Naive thymus-derived CD8-positive, alpha-beta T cell (primary cell): Measurements from ENCODE around the gene DNAH11. TPM values are rescaled to one million over a fixed set of nuclear protein-coding genes. Genes with fewer than 3 reads are reported as not detected.
"Not testable (repeated sequence)": the region's sequence is repeated elsewhere in the genome, so short reads cannot be mapped to it uniquely, and the experiment has no call there.

Experiments
- ATAC-seq, 2 donors: fragments of 150-1000 bp; cut with Tn5 transposase in 1 of 2; sonication (Bioruptor Pico), chemical (Tn5 transposase) in 1 of 2; 1 replicate in 1 of 2; 2 replicates in 1 of 2; pipeline ENCODE4 v1.10.0; 2021; ENCODE audit warnings: mild to moderate bottlenecking in 2 of 2, moderate library complexity in 2 of 2
- POLR2A ChIA-PET: fragments of 350-600 bp; sonication (Branson Sonifier 250); formaldehyde crosslinking; loops from one replicate; lab custom pipeline; 2021; ENCODE audit warnings: antibody characterized with exemption; lab: Charles Lee
- DNase-seq, 10 donors: peaks; one replicate each; pipeline versions ENCODE4 v3.0.0 to v3.0.0-alpha.2; 2020 to 2022
- H3K27ac Mint-ChIP-seq, 10 donors: one replicate each; pipeline ENCODE4 v1.8.0; 2020 to 2022; ENCODE audit warnings: mild to moderate bottlenecking in 10 of 10, mixed read lengths in 10 of 10, moderate library complexity in 4 of 10, inconsistent platforms in 1 of 10
- H3K27me3 Mint-ChIP-seq, 5 donors: one replicate each; pipeline ENCODE4 v1.8.0; 2021 to 2022; ENCODE audit warnings: mixed read lengths in 5 of 5
- H3K36me3 Mint-ChIP-seq, 3 donors: one replicate each; pipeline ENCODE4 v1.8.0; 2020 to 2022; ENCODE audit warnings: mixed read lengths in 3 of 3, mild to moderate bottlenecking in 2 of 3, inconsistent platforms in 1 of 3
- H3K4me1 Mint-ChIP-seq, 4 donors: one replicate each; pipeline ENCODE4 v1.8.0; 2021 to 2022; ENCODE audit warnings: mixed read lengths in 4 of 4
- H3K4me3 Mint-ChIP-seq, 10 donors: one replicate each; pipeline ENCODE4 v1.8.0; 2020 to 2022; ENCODE audit warnings: mild to moderate bottlenecking in 10 of 10, mixed read lengths in 10 of 10, moderate library complexity in 6 of 10, inconsistent platforms in 1 of 10
- H3K9me3 Mint-ChIP-seq, 9 donors: one replicate each; pipeline ENCODE4 v1.8.0; 2020 to 2022; ENCODE audit warnings: mixed read lengths in 9 of 9, mild to moderate bottlenecking in 3 of 9, inconsistent platforms in 1 of 9, moderate library complexity in 1 of 9
- polyA plus RNA-seq, 3 donors: library from polyadenylated mRNA; unstranded; fragments of 300-500 nt; fragmentation: Illumina TruSeq; gene quantifications; one replicate each; pipeline ENCODE4 v1.2.3, GENCODE V29; 2021
- total RNA-seq, 8 experiments: library from RNA in 2 of 8; stranded (reverse) in 2 of 8; gene quantifications; one replicate each; pipeline ENCODE4 v1.2.3 and lab custom pipeline; 2021 to 2026

The DNAH11 gene
- total RNA-seq (under 1 TPM; 0.19 to 0.44 TPM), polyA plus RNA-seq (under 1 TPM in 1 of 3 donors, not detected in 2; 0.23 TPM), total RNA-seq (lab: John Stamatoyannopoulos, UW) (0.07 to 0.84 (median 0.47) reads per million in 6 experiments)

DNA sequence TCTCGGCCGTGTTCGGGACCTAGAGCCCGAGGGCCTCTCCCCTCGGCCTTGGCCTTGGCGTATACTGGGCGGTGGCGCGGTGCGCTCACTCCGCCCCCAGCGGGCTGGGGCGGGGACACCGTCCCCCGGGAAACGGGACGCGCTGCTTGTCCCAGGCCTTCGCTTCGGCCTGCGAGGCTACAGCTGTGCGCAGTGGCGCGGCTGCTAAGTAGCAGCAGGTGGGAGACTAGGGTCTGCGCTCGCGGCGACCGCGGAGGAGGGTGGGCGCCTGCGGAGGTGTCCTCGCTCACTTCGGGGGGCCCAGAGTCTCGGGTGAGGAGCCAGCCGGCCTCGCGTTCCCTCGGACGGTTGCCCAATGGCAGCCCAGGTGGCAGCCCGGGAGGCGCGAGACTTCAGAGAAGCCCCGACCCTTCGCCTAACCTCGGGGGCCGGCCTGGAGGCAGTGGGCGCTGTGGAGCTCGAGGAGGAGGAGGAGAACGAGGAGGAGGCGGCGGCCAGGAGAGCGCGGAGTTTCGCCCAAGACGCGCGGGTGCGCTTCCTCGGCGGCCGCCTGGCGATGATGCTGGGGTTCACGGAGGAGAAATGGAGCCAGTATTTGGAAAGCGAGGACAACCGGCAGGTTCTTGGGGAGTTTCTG, at the start of gene DNAH11:
DNAH11 (plus strand) TSS at position 149 of the 637 bp plus-strand sequence; CDS start at position 356, 207 bp downstream.
- DNase-seq (peak in 1 of 10 donors; percentile 7), ATAC-seq (no peak)
- Mint-ChIP-seq H3K4me3 (peak within 1 kb of the TSS; percentile 38 to 69 (median 52)), H3K36me3 (peaks cover 0 to 5% (median 0%) of the 10 kb centered on the region in 3 donors), H3K9me3 (peaks cover 0 to 2% (median 0%) of the 10 kb centered on the region in 9 donors), H3K27me3 (peaks cover 32 to 74% (median 36%) of the 10 kb centered on the region in 5 donors), H3K4me1 (peaks cover 2 to 13% (median 11%) of the 10 kb centered on the region in 4 donors), H3K27ac (no peak within 1 kb of the TSS)
- POLR2A ChIA-PET = no interaction called here

DNA sequence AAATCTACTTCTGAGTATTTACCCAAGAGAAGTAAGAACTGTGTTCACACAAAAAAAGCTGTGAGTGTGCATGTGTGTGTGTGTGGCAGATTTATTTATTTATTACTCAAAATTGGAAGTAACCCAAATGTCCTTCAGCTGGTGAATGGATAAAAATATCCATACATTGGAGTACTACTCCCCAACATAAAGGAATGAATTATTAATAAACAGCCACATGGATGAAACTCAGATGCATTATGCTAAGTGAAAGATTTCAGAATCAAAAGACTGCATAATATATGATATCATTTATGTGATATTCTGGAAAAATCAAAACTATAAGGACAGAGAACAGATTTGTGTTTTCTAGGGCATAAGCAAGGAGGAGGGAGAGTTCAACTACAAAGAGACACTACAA, 47.1 kb upstream of the DNAH11 start:
- POLR2A ChIA-PET = no interaction called here
- Mint-ChIP-seq H3K27me3 (no peaks in the 10 kb centered on the region), H3K4me3 (no peak overlapping the region), H3K4me1 (peaks cover 0 to 2% (median 0%) of the 10 kb centered on the region in 4 donors), H3K9me3 (peaks cover 12 to 49% (median 24%) of the 10 kb centered on the region in 9 donors), H3K36me3 (peaks cover 53 to 88% (median 56%) of the 10 kb centered on the region in 3 donors), H3K27ac (no peak overlapping the region)
- DNase-seq (no peak), ATAC-seq (no peak)

- H3K36me3 Mint-ChIP-seq = peaks cover 50 to 90% (median 55%) of the 10 kb centered on the region in 3 donors
- H3K9me3 Mint-ChIP-seq = peaks cover 0 to 45% (median 17%) of the 10 kb centered on the region in 9 donors
- H3K27me3 Mint-ChIP-seq = no peaks in the 10 kb centered on the region
- ATAC-seq = no peak
- no peak for DNase-seq
- H3K4me1 Mint-ChIP-seq = peaks cover 0 to 2% (median 0%) of the 10 kb centered on the region in 4 donors
- no peak overlapping the region for H3K4me3 Mint-ChIP-seq
- H3K27ac Mint-ChIP-seq = no peak overlapping the region
- POLR2A ChIA-PET = no interaction called here
Measured at GRCh38 chr7:21497072-21497471, 45.8 kb upstream of the DNAH11 start.

- Mint-ChIP-seq H3K4me1 (peaks cover 0 to 5% (median under 1%) of the 10 kb centered on the region in 4 donors), H3K27me3 (no peaks in the 10 kb centered on the region), H3K4me3 (no peak overlapping the region), H3K27ac (no peak overlapping the region), H3K36me3 (peaks cover 60 to 91% (median 68%) of the 10 kb centered on the region in 3 donors), H3K9me3 (peaks cover 0 to 49% (median 16%) of the 10 kb centered on the region in 9 donors)
- DNase-seq (no peak), ATAC-seq (no peak)
- POLR2A ChIA-PET = no interaction called here
Measured at GRCh38 chr7:21500117-21500832, 42.6 kb upstream of the DNAH11 start.

- Mint-ChIP-seq H3K36me3 (peaks cover 73 to 89% (median 74%) of the 10 kb centered on the region in 3 donors), H3K4me1 (peaks cover 0 to 3% (median under 1%) of the 10 kb centered on the region in 4 donors), H3K4me3 (no peak overlapping the region), H3K27me3 (no peaks in the 10 kb centered on the region), H3K27ac (peak overlapping the region in 3 of 10 donors; percentile 4 to 36 (median 7)), H3K9me3 (peaks cover 0 to 59% (median 21%) of the 10 kb centered on the region in 9 donors)
- POLR2A ChIA-PET = no interaction called here
- ATAC-seq = no peak
- DNase-seq = no peak
Measured at GRCh38 chr7:21504021-21504420, 38.8 kb upstream of the DNAH11 start.

DNA sequence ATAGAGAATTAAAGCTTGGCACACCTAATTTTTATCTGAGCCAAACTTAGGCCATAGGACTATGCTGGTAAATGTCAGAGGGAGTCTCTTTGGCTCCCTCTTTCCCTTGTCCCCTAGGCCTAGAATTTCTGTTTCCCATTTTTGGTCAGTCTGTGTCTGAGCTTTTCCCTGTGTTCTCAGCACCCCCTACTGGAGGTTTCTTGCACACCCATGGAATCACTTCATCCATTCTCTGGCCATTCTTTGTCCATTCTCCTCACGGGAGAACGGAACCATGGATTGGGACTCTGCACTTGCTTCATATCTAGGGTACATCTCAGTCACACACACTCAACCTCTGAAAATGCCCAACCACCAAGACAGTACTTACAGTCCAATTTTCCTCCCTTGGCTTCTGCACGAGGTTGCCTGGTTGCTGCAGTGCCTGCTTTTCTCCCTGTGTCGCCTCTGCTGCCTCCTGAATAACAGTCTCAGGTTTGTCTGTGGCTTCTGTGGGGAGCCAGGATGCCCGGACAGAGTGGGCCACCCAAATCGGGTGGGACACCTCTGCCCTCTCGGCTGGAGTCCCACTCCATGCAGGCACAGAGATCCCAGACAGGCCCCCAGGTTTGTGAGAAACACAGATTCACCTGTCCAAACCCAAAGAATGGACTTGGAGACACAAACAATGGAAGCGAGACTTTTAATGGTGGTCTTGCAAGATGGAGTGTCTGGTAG, 35.1 kb upstream of the DNAH11 start:
- Mint-ChIP-seq H3K27ac (no peak overlapping the region), H3K36me3 (peaks cover 56 to 83% (median 78%) of the 10 kb centered on the region in 3 donors), H3K9me3 (peaks cover 0 to 47% (median 19%) of the 10 kb centered on the region in 9 donors), H3K4me1 (peaks cover 0 to 3% (median under 1%) of the 10 kb centered on the region in 4 donors), H3K27me3 (no peaks in the 10 kb centered on the region), H3K4me3 (no peak overlapping the region)
- DNase-seq (peak in 4 of 10 donors; percentile 7 to 22 (median 10)), ATAC-seq (no peak)
- POLR2A ChIA-PET = no interaction called here

GRCh38 chr7:21508538-21508937, 34.3 kb upstream of the DNAH11 start:
- POLR2A ChIA-PET = no interaction called here
- no peak for DNase-seq
- H3K4me1 Mint-ChIP-seq = peaks cover 0 to 2% (median under 1%) of the 10 kb centered on the region in 4 donors

DNA sequence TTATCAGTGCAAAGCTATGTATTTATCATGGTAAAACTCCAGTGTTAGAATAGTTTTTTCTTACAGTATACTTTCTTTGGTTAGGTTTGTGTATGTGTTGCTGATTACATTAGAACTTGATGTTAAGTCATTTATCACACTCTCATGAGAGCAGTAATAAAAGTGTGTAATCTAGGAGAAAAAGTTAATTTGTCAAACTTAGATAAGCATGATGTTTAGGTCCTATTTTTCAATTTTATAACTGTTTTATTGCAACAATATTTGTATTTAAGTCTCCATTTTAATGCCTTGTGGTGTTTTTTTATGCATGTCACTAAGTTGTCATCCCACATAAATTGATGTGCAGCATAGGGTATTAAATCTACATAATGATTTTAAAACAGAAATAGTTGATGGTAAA, 28.8 kb upstream of the DNAH11 start:
- H3K36me3 Mint-ChIP-seq = peaks cover 6 to 35% (median 25%) of the 10 kb centered on the region in 3 donors
- POLR2A ChIA-PET = no interaction called here
- no peaks in the 10 kb centered on the region for H3K9me3 Mint-ChIP-seq
- DNase-seq (no peak), ATAC-seq (no peak)
- no peak overlapping the region for H3K4me3 Mint-ChIP-seq
- no peak overlapping the region for H3K27ac Mint-ChIP-seq
- no peaks in the 10 kb centered on the region for H3K4me1 Mint-ChIP-seq
- no peaks in the 10 kb centered on the region for H3K27me3 Mint-ChIP-seq

More at GRCh38 chr7:21508538-21508937, 34.3 kb upstream of the DNAH11 start:
- H3K9me3 Mint-ChIP-seq = peaks cover 0 to 39% (median 16%) of the 10 kb centered on the region in 9 donors
- H3K27ac Mint-ChIP-seq = no peak overlapping the region
- H3K36me3 Mint-ChIP-seq = peaks cover 48 to 80% (median 70%) of the 10 kb centered on the region in 3 donors
- H3K4me3 Mint-ChIP-seq = no peak overlapping the region
- no peaks in the 10 kb centered on the region for H3K27me3 Mint-ChIP-seq
- no peak for ATAC-seq

DNA sequence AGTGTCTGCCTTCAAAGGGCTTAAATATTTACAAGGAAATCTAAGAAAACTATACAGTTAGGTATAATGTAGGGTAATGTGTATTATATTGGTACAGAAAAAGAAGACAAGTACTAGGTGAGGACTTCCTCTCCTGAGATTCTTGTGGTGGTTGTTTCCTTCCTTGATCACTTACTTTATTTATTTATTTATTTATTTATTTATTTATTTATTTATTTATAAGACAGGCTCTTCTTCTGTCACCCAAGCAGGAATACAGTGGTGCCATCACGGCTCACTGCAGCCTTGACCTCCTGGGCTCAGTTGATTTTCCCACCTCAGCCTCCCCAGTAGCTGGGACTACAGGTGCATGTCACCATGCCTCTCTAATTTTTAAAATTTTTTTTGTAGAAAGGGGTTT, 18.2 kb upstream of the DNAH11 start:
- no peak overlapping the region for H3K27ac Mint-ChIP-seq
- H3K27me3 Mint-ChIP-seq = no peaks in the 10 kb centered on the region
- no peak for ATAC-seq
- peaks cover 0 to 3% (median 0%) of the 10 kb centered on the region in 3 donors for H3K36me3 Mint-ChIP-seq
- no peaks in the 10 kb centered on the region for H3K4me1 Mint-ChIP-seq
- POLR2A ChIA-PET = no interaction called here
- peaks cover 0 to 3% (median 0%) of the 10 kb centered on the region in 9 donors for H3K9me3 Mint-ChIP-seq
- DNase-seq = no peak
- H3K4me3 Mint-ChIP-seq = no peak overlapping the region

- Mint-ChIP-seq H3K4me1 (no peaks in the 10 kb centered on the region), H3K9me3 (peaks cover 0 to 3% (median 0%) of the 10 kb centered on the region in 9 donors), H3K36me3 (peaks cover 0 to 3% (median 0%) of the 10 kb centered on the region in 3 donors), H3K27me3 (no peaks in the 10 kb centered on the region), H3K4me3 (no peak overlapping the region), H3K27ac (no peak overlapping the region)
- DNase-seq = peak in 3 of 10 donors; percentile 7 to 12 (median 8)
- POLR2A ChIA-PET = no interaction called here
- ATAC-seq = no peak
Measured at GRCh38 chr7:21526007-21526406, 16.8 kb upstream of the DNAH11 start.

DNA sequence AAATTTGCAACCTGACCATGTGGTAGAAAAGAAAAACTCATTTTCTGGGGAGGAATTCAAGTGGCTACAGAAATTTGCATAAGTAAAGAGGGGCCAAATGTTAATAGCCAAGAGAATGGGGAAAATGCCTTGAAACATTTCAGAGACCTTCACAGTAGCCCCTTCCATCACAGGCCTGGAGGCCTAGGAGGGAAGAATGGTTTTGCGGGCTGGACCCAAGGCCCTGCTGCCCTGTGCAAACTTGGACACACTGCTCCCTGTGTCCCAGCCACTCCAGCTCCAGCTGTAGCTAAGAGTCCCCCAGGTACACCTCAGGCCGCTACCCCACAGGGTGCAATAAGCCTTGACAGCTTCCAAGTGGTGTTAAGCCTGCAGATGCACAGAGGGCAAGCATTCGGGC, 16.4 kb upstream of the DNAH11 start:
- H3K9me3 Mint-ChIP-seq = peaks cover 0 to 3% (median 0%) of the 10 kb centered on the region in 9 donors
- no peaks in the 10 kb centered on the region for H3K4me1 Mint-ChIP-seq
- peaks cover 0 to 3% (median 0%) of the 10 kb centered on the region in 3 donors for H3K36me3 Mint-ChIP-seq
- no peaks in the 10 kb centered on the region for H3K27me3 Mint-ChIP-seq
- ATAC-seq = no peak
- no peak overlapping the region for H3K27ac Mint-ChIP-seq
- H3K4me3 Mint-ChIP-seq = no peak overlapping the region
- no peak for DNase-seq
- POLR2A ChIA-PET = no interaction called here

GRCh38 chr7:21532485-21532884, 10.4 kb upstream of the DNAH11 start:
- H3K4me3 Mint-ChIP-seq, H3K4me1 Mint-ChIP-seq, DNase-seq, H3K27me3 Mint-ChIP-seq, H3K36me3 Mint-ChIP-seq, ATAC-seq, POLR2A ChIA-PET, H3K9me3 Mint-ChIP-seq: not testable (repeated sequence)
- H3K27ac Mint-ChIP-seq = peak overlapping the region in 1 of 10 donors; percentile 44
